ENCODE measurements around the gene AFG3L2. TPM values are rescaled to one million over a fixed set of nuclear protein-coding genes. Genes with fewer than 3 reads are reported as not detected.

The AFG3L2 gene
- total and polyA plus RNA-seq, 7 donors: 88.8 to 163 (median 106) TPM

DNA sequence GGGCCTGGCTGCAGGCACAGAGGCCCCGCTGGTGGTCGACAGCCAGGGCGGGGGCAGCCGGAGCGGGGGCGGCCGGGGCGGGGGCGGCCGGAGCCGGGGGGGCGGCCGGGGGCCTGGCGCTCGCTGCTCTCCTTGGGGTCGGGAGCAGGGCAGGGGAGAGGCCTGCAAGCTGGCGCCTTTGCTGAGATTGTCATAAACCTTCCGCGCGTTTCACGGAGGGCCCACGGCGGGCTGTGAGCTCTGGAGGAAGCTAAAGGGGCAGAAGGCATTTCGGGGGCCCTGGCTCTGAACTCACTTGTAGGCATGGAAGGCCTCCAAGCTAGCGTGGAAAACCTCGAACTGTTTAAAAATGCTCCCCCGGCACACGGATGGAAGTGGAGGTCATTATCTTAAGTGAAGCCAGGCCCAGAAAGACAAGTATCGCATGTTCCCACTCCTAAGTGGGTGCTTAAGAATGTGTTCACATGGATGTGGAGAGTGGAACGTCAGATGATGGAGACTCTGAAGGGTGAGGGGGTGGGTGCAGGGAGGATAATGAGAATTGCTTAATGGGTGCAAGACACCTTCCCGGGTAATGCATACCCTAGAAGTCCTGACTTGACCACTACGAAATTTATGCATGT lies 31.3 kb upstream of the AFG3L2 start:
- Histone ChIP-seq H3K27ac (peak overlapping the region; percentile 77), H3K4me3 (peak overlapping the region; percentile 68), H3K9me3 (no peaks in the 10 kb centered on the region), H3K27me3 (ENCODE audit: insufficient read depth in 3 of 3, low read length in 2 of 3) (peaks cover 0 to 12% (median 0%) of the 10 kb centered on the region in 3 donors), H3K4me1 (peaks cover 14% of the 10 kb centered on the region), H3K36me3 (ENCODE audit: insufficient read depth in 1 of 2, low read depth in 1 of 2) (no peaks in the 10 kb centered on the region)
- 13 to 30% (median 29%) methylated on average over 18 to 32 of the region's 32 CpGs for WGBS, 3 donors
- intact Hi-C loops (cut with DNase I): loop anchor here in 1 of 2 donors (10.0 kb wide), 1 partner anchor 536 kb away; the partner anchor contains the start of gene SEH1L
- DNase-seq (no peak), ATAC-seq (no peak)
- TF ChIP-seq CTCF (IDR thresholded peaks at IDR 0.05): no peak

- H3K27me3 ChIP-seq (ENCODE audit: insufficient read depth in 3 of 3, low read length in 2 of 3): peaks cover 0 to 12% (median 0%) of the 10 kb centered on the region in 3 donors
- H3K27ac ChIP-seq: no peak overlapping the region
- no peaks in the 10 kb centered on the region for H3K9me3 ChIP-seq
- DNase-seq (no peak), ATAC-seq (no peak)
- WGBS, 3 donors: 86 to 89% (median 89%) methylated on average over 19 of the region's 19 CpGs
- peaks cover 14% of the 10 kb centered on the region for H3K4me1 ChIP-seq
- no peaks in the 10 kb centered on the region for H3K36me3 ChIP-seq (ENCODE audit: insufficient read depth in 1 of 2, low read depth in 1 of 2)
- no peak for TF ChIP-seq CTCF (IDR thresholded peaks at IDR 0.05)
- intact Hi-C loops (cut with DNase I): loop anchor here in 1 of 2 donors (10.0 kb wide), 1 partner anchor 538 kb away; the partner anchor contains the start of gene SEH1L
- H3K4me3 ChIP-seq: no peak overlapping the region
Observed at GRCh38 chr18:12406371-12407111, 29.5 kb upstream of the AFG3L2 start.

- DNase-seq: no peak
- H3K9me3 ChIP-seq: no peaks in the 10 kb centered on the region
- no peaks in the 10 kb centered on the region for H3K36me3 ChIP-seq (ENCODE audit: insufficient read depth in 1 of 2, low read depth in 1 of 2)
- H3K4me3 ChIP-seq: no peak overlapping the region
- H3K4me1 ChIP-seq: peaks cover 6% of the 10 kb centered on the region
- no peak overlapping the region for H3K27ac ChIP-seq
- peaks cover 0 to 12% (median 0%) of the 10 kb centered on the region in 3 donors for H3K27me3 ChIP-seq (ENCODE audit: insufficient read depth in 3 of 3, low read length in 2 of 3)
- no peak for TF ChIP-seq CTCF (IDR thresholded peaks at IDR 0.05)
- ATAC-seq: no peak
- intact Hi-C loops (cut with DNase I): loop anchor here in 1 of 2 donors (10.0 kb wide), 1 partner anchor 540 kb away; the partner anchor contains the start of gene SEH1L
- WGBS, 3 donors: 74 to 84% (median 78%) methylated on average over 3 of the region's 3 CpGs
Observed at GRCh38 chr18:12405066-12405465, 28.0 kb upstream of the AFG3L2 start.

DNA sequence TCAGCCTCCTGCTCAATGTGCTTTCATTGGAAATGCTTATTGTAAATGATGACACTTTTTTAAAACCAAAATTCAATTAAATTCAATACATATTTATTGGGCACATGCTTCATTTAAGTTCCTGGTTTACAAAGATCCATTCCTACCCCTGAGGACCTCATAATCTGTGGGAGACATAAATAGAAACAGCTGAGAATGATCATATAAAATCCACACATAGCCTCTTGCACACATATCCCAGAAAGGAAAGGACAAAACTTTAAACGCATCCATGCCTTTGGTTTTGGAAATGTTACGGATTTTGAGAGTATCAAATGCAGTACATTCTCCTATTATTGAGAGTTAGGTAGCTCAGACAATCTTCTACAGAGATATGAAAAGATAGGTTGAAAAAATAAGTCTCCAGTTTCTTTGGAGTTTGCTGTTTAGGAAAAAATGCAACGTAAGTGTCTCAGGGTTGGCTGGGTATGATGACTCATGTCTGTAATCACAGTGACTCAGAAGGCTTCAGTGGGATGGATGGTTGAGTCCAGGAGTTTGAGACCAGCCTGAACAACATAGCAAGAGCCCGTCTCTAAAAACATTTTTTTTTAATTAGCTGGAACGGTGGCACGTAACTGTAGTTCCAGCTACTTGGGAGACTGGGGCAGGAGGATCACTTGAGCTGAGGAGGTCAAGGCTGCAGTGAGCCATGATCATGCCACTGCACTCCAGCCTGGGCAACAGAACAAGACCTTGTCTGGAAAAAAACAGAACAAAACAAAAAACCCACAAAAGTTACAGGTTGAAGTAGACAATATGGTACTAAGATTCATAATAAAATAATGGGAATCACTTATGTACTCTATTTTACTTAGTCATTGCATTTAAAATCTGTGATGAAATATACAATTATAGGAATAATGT lies 26.8 kb upstream of the AFG3L2 start:
- 50 to 57% (median 54%) methylated on average over 6 of the region's 6 CpGs for WGBS, 3 donors
- peaks cover 0 to 19% (median 0%) of the 10 kb centered on the region in 3 donors for H3K27me3 ChIP-seq (ENCODE audit: insufficient read depth in 3 of 3, low read length in 2 of 3)
- no peak overlapping the region for H3K27ac ChIP-seq
- intact Hi-C loops (cut with DNase I): loop anchor here in 1 of 2 donors (10.0 kb wide), 1 partner anchor 541 kb away; the partner anchor contains the start of gene SEH1L
- H3K4me3 ChIP-seq: no peak overlapping the region
- no peaks in the 10 kb centered on the region for H3K4me1 ChIP-seq
- TF ChIP-seq CTCF (IDR thresholded peaks at IDR 0.05): no peak
- no peaks in the 10 kb centered on the region for H3K36me3 ChIP-seq (ENCODE audit: insufficient read depth in 1 of 2, low read depth in 1 of 2)
- ATAC-seq (no peak), DNase-seq (no peak)
- no peaks in the 10 kb centered on the region for H3K9me3 ChIP-seq
